ENCODE data around the gene MANEAL.

GRCh38 chr1:37761416-37762095, 32.1 kb upstream of the MANEAL start:
- TF ChIP-seq CTCF (CRISPR knock-in tag; IDR thresholded peaks at IDR 0.05) (no peak), TCF7L2 (IDR thresholded peaks at IDR 0.05; ENCODE audit: low read depth, low read length) (no peak), SMYD3 (CRISPR knock-in tag; IDR thresholded peaks at IDR 0.05) (no peak), YY1 (IDR thresholded peaks at IDR 0.05; ENCODE audit: insufficient read depth, insufficient replicate concordance, low read depth, low read length) (no peak), ATF7-NPFF (CRISPR knock-in tag; IDR thresholded peaks at IDR 0.05; ENCODE audit: low read depth) (no peak)

Measured in HepG2 (cell line).